ENCODE measurements around the gene GRHL1.

GRCh38 chr2:10035633-10036032, 84.1 kb downstream of the GRHL1 start:
- TF ChIP-seq CTCF (IDR thresholded peaks at IDR 0.05; ENCODE audit: borderline replicate concordance, extremely low read depth, low read length, poor library complexity, severe bottlenecking) (no peak), EZH2 (IDR thresholded peaks at IDR 0.05; ENCODE audit: borderline replicate concordance, low read depth, low read length, severe bottlenecking) (no peak)

All from DND-41 (cell line).